A549 (cell line): ENCODE measurements around the gene C1GALT1. TPM values are rescaled to one million over a fixed set of nuclear protein-coding genes. Genes with fewer than 3 reads are reported as not detected.

Experiments used
- ATAC-seq, 2 experiments: fragments of 200-7000 bp in 1 of 2; fragments of >200 bp in 1 of 2; cut with Nextera tagmentation in 1 of 2; cut with Tn5 transposase in 1 of 2; 3 replicates each; pipeline versions ENCODE4 v1.8.0 to v1.9.1; 2018 to 2020; ENCODE audit warnings: mild to moderate bottlenecking in 1 of 2, moderate library complexity in 1 of 2
- CTCF ChIA-PET: fragments of 300-600 bp; sonication (Branson Sonifier 250); formaldehyde crosslinking; extraction: SDS; loops from one replicate; lab custom pipeline; 2021; ENCODE audit warnings: antibody characterized with exemption, inconsistent platforms; lab: Yijun Ruan, JAX
- POLR2A ChIA-PET: fragments of 350-600 bp; formaldehyde crosslinking; extraction: SDS; loops from one replicate; lab custom pipeline; 2021; ENCODE audit warnings: antibody characterized with exemption, inconsistent platforms; lab: Yijun Ruan, JAX
- DNase-seq, 2 experiments: peaks; one replicate each; pipeline versions ENCODE4 v3.0.0 to v3.0.0-alpha.2; 2011 to 2016; ENCODE audit warnings: low read depth in 1 of 2, low spot score in 1 of 2
- FAIRE-seq: peaks from 2 replicates; lab custom pipeline; 2011; peaks lifted over from hg19 to GRCh38; lab: Jason Lieb, UNC
- H3K27ac ChIP-seq, 2 experiments: fragments of >200 bp; sonication (Bioruptor Twin); formaldehyde crosslinking; 3 replicates each; pipeline ENCODE4 v1.5.1; 2016 to 2017
- H3K4me1 ChIP-seq: fragments of >200 bp; sonication (Bioruptor Twin); formaldehyde crosslinking; 3 replicates; pipeline ENCODE4 v1.6.1; 2016
- H3K4me2 ChIP-seq: fragments of >200 bp; sonication (Bioruptor Twin); formaldehyde crosslinking; 3 replicates; pipeline ENCODE4 v1.6.1; 2016
- H3K4me3 ChIP-seq: fragments of >200 bp; sonication (Bioruptor Twin); formaldehyde crosslinking; 3 replicates; pipeline ENCODE4 v1.5.1; 2016
- H3K9me3 ChIP-seq: fragments of >200 bp; sonication (Bioruptor Twin); formaldehyde crosslinking; 3 replicates; pipeline ENCODE4 v1.6.1; 2016
- CBX8 ChIP-seq: fragments of 200-600 bp; sonication (generic); IDR thresholded peaks from 2 replicates; pipeline ENCODE4 v1.6.1; 2016
- CEBPB ChIP-seq, 2 experiments: fragments of >200 bp in 1 of 2; sonication (Bioruptor Twin) in 1 of 2; formaldehyde crosslinking in 1 of 2; IDR thresholded peaks; 2 replicates each; pipeline ENCODE4 v1.6.1; 2012 to 2016
- E2F6 ChIP-seq: IDR thresholded peaks from 2 replicates; pipeline ENCODE4 v1.6.1; 2012; ENCODE audit warnings: low read depth, borderline replicate concordance
- ELK1 ChIP-seq: fragments of 150-350 bp; IDR thresholded peaks from 2 replicates; pipeline ENCODE4 v1.6.1; 2014; ENCODE audit warnings: low read depth, mild to moderate bottlenecking, low read length
- FOSL2 ChIP-seq, 2 experiments: fragments of 450-650 bp in 1 of 2; fragments of >200 bp in 1 of 2; sonication (Bioruptor Twin) in 1 of 2; formaldehyde crosslinking; IDR thresholded peaks; 2 replicates each; pipeline versions ENCODE4 v1.5.0 to v1.6.1; 2016 to 2020; ENCODE audit warnings: mild to moderate bottlenecking in 1 of 2, moderate library complexity in 1 of 2
- GATA3 ChIP-seq: IDR thresholded peaks from 2 replicates; pipeline ENCODE4 v1.6.1; 2012; ENCODE audit warnings: borderline replicate concordance
- HES2 ChIP-seq: fragments of >200 bp; sonication (Bioruptor Twin); formaldehyde crosslinking; IDR thresholded peaks from 2 replicates; pipeline ENCODE4 v1.6.1; 2016
- HOXA7 ChIP-seq: fragments of 250-450 bp; sonication (Bioruptor Pico); IDR thresholded peaks from 2 replicates; pipeline ENCODE4 v1.5.0; 2020; ENCODE audit warnings: mild to moderate bottlenecking, moderate library complexity
- MAX ChIP-seq: IDR thresholded peaks from 2 replicates; pipeline ENCODE4 v1.6.1; 2012
- NPAS2 ChIP-seq: fragments of 250-450 bp; sonication (Bioruptor Pico); IDR thresholded peaks from 2 replicates; pipeline ENCODE4 v1.8.0; 2022; ENCODE audit warnings: mild to moderate bottlenecking, moderate library complexity, borderline replicate concordance
- PHF8 ChIP-seq: fragments of 200-600 bp; sonication (generic); IDR thresholded peaks from 2 replicates; pipeline ENCODE4 v1.6.1; 2016; ENCODE audit warnings: low read depth, mild to moderate bottlenecking, antibody characterized with exemption, moderate library complexity, borderline replicate concordance
- POLR2A ChIP-seq: IDR thresholded peaks from 2 replicates; pipeline ENCODE4 v1.6.1; 2012; ENCODE audit warnings: mild to moderate bottlenecking, low read length
- RAD21 ChIP-seq, 2 experiments: fragments of >200 bp in 1 of 2; sonication (Bioruptor Twin) in 1 of 2; formaldehyde crosslinking in 1 of 2; IDR thresholded peaks in 1 of 2; conservative IDR thresholded peaks in 1 of 2; 2 replicates in 1 of 2; 3 replicates in 1 of 2; pipeline ENCODE4 v1.6.1; 2012 to 2018; ENCODE audit warnings: inconsistent platforms in 1 of 2
- SREBF2 ChIP-seq: fragments of 450-650 bp; IDR thresholded peaks from 2 replicates; pipeline ENCODE4 v1.6.1; 2014; ENCODE audit warnings: mild to moderate bottlenecking, moderate library complexity
- WGBS: methylation state at CpG from one replicate; pipeline ENCODE4 v1.1.6; 2017; ENCODE audit errors: missing lambda C conversion rate; 5-methylcytosine and 5-hydroxymethylcytosine counted together
- polyA plus RNA-seq, 4 experiments: library from polyadenylated mRNA; depleted of rRNA in 3 of 4; stranded (reverse); fragments of >200 nt; fragmentation: RNase III in 1 of 4; extraction: RNeasy Plus Mini Kit Qiagen cat#74134 plus additional on column Dnase treatment in 1 of 4; gene quantifications; 2 replicates in 3 of 4; 3 replicates in 1 of 4; pipeline ENCODE4 v1.2.3, GENCODE V29; 2011 to 2017

Gene C1GALT1
- polyA plus RNA-seq, 2 of the 4 experiments (the other 2 are of a cell fraction): 24.1 to 50.1 TPM

- DNase-seq (no peak), FAIRE-seq (no peak), ATAC-seq (no peak)
- Histone ChIP-seq H3K4me1 (no peaks in the 10 kb centered on the region), H3K4me3 (no peak overlapping the region), H3K9me3 (no peaks in the 10 kb centered on the region), H3K4me2 (no peak overlapping the region), H3K27ac (no peak overlapping the region)
- ChIA-PET CTCF (interaction anchor here (0.8 to 1.0 kb wide), 2 partner anchors 11 to 28 kb away, joined by 3 to 4 read pairs; no protein-coding TSS in a partner anchor), POLR2A (interaction anchor here (1.2 kb wide), 1 partner anchor 82 kb away, joined by 3 read pairs; the partner anchor contains the start of gene C1GALT1)
- WGBS: 81% methylated on average over 5 of the region's 5 CpGs
- no peak for TF ChIP-seq SREBF2
- no peak for TF ChIP-seq NPAS2 (CRISPR knock-in tag)
- no peak for TF ChIP-seq PHF8
- no peak for TF ChIP-seq ELK1
These were observed 81.2 kb downstream of the C1GALT1 start for GRCh38 chr7:7263297-7264230.

GRCh38 chr7:7264306-7265040 is 82.1 kb downstream of the C1GALT1 start:
- ChIA-PET POLR2A (no interaction called here), CTCF (interaction anchor here (0.9 to 1.1 kb wide), 3 partner anchors 10 to 63 kb away, joined by 3 read pairs; no protein-coding TSS in a partner anchor)
- Histone ChIP-seq H3K27ac (no peak overlapping the region), H3K4me2 (no peak overlapping the region), H3K4me3 (no peak overlapping the region), H3K4me1 (no peaks in the 10 kb centered on the region), H3K9me3 (no peaks in the 10 kb centered on the region)
- 84% methylated on average over 9 of the region's 9 CpGs for WGBS
- DNase-seq (no peak), ATAC-seq (no peak), FAIRE-seq (no peak)
- TF ChIP-seq E2F6 (no peak), CEBPB (IDR thresholded peaks at IDR 0.05) (no peak), HES2 (no peak), MAX (no peak)

- no peaks in the 10 kb centered on the region for H3K9me3 ChIP-seq
- WGBS: 78% methylated on average over 8 of the region's 8 CpGs
- POLR2A ChIA-PET: no interaction called here
- H3K4me3 ChIP-seq: no peak overlapping the region
- no peaks in the 10 kb centered on the region for H3K4me1 ChIP-seq
- no peak overlapping the region for H3K4me2 ChIP-seq
- no peak overlapping the region for H3K27ac ChIP-seq
- TF ChIP-seq GATA3 (no peak), FOSL2 (IDR thresholded peaks at IDR 0.05) (no peak), FOSL2 (CRISPR knock-in tag; IDR thresholded peaks at IDR 0.05) (no peak), CBX8 (no peak), POLR2A (no peak), HES2 (no peak), HOXA7 (CRISPR knock-in tag) (no peak), RAD21 (conservative IDR thresholded peaks at IDR 0.05 in 1 of 2, IDR thresholded peaks at IDR 0.05 in 1 of 2) (no peak)
- ATAC-seq: no peak
- no peak for DNase-seq
- CTCF ChIA-PET: interaction anchor here (0.9 to 1.1 kb wide), 3 partner anchors 59 to 137 kb away, joined by 3 read pairs; no protein-coding TSS in a partner anchor
- FAIRE-seq: no peak
These were observed 83.0 kb downstream of the C1GALT1 start for GRCh38 chr7:7265081-7266075.
